GM23338 (cell line): ENCODE data around the gene CCDC197.
A peak's percentile ranks its signal among the peaks of the same experiment; 100 is the strongest.

Experiments used
- CREB1 ChIP-seq: fragments of 250-450 bp; sonication (Bioruptor Pico); IDR thresholded peaks from 2 replicates; pipeline ENCODE4 v1.5.0; 2020; ENCODE audit warnings: low read depth, mild to moderate bottlenecking, moderate library complexity
- CTCF ChIP-seq, 2 experiments: fragments of 200-600 bp in 1 of 2; sonication (generic) in 1 of 2; conservative IDR thresholded peaks; 2 replicates each; pipeline versions ENCODE4 v1.5.1 to v1.6.1; 2016 to 2017; ENCODE audit warnings: antibody characterized with exemption in 2 of 2, low read depth in 2 of 2, mild to moderate bottlenecking in 2 of 2, moderate library complexity in 1 of 2
- EZH2 ChIP-seq: fragments of 200-600 bp; sonication (generic); IDR thresholded peaks from one replicate; pipeline ENCODE4 v1.8.0; 2017; ENCODE audit warnings: antibody characterized with exemption, mild to moderate bottlenecking, low read depth; ENCODE audit not compliant: unreplicated experiment
- EZH2phosphoT487 ChIP-seq: fragments of 200-600 bp; sonication (generic); IDR thresholded peaks from one replicate; pipeline ENCODE4 v1.8.1; 2018; ENCODE audit warnings: antibody characterized with exemption; ENCODE audit not compliant: unreplicated experiment
- JUNB ChIP-seq: IDR thresholded peaks from one replicate; pipeline ENCODE4 v1.6.1; 2016; ENCODE audit warnings: antibody characterized with exemption; ENCODE audit not compliant: unreplicated experiment
- POLR2AphosphoS5 ChIP-seq: IDR thresholded peaks from 2 replicates; pipeline ENCODE4 v1.6.1; 2016; ENCODE audit warnings: antibody characterized with exemption, low read depth
- REST ChIP-seq: IDR thresholded peaks from one replicate; pipeline ENCODE4 v1.6.1; 2018; ENCODE audit warnings: antibody characterized with exemption; ENCODE audit not compliant: unreplicated experiment
- ZNF114 ChIP-seq: fragments of 250-450 bp; sonication (Bioruptor Pico); IDR thresholded peaks from 2 replicates; pipeline ENCODE4 v1.5.0; 2020; ENCODE audit warnings: mild to moderate bottlenecking, moderate library complexity
- ZNF331 ChIP-seq: fragments of 250-450 bp; sonication (Bioruptor Pico); IDR thresholded peaks from 2 replicates; pipeline ENCODE4 v1.5.0; 2020; ENCODE audit warnings: low read depth, mild to moderate bottlenecking, moderate library complexity
- TF ChIP-seq, protein P1 (sequence below): IDR thresholded peaks from 2 replicates; pipeline ENCODE4 v1.6.1; 2016; ENCODE audit warnings: antibody characterized with exemption

GRCh38 chr14:93953263-93953662 is 43.8 kb upstream of the CCDC197 start:
- peak; percentile 36 to 63 for TF ChIP-seq CTCF (conservative IDR thresholded peaks at IDR 0.05; ENCODE audit: low read depth in 2 of 2)
- TF ChIP-seq POLR2AphosphoS5: no peak
- no peak for TF ChIP-seq EZH2phosphoT487
- TF ChIP-seq EZH2: no peak
- TF ChIP-seq ZNF114: no peak
- no peak for TF ChIP-seq REST
- TF ChIP-seq CREB1: no peak
- TF ChIP-seq, protein P1, sequence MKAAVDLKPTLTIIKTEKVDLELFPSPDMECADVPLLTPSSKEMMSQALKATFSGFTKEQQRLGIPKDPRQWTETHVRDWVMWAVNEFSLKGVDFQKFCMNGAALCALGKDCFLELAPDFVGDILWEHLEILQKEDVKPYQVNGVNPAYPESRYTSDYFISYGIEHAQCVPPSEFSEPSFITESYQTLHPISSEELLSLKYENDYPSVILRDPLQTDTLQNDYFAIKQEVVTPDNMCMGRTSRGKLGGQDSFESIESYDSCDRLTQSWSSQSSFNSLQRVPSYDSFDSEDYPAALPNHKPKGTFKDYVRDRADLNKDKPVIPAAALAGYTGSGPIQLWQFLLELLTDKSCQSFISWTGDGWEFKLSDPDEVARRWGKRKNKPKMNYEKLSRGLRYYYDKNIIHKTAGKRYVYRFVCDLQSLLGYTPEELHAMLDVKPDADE: no peak
- TF ChIP-seq JUNB: no peak
- no peak for TF ChIP-seq ZNF331 (CRISPR knock-in tag)
